ENCODE measurements around the gene MYBPC1. TPM values are rescaled to one million over a fixed set of nuclear protein-coding genes. Genes with fewer than 3 reads are reported as not detected.

Gene MYBPC1
- polyA plus RNA-seq, 3 donors: 0.04 to 0.16 TPM; not detected in 1

DNA sequence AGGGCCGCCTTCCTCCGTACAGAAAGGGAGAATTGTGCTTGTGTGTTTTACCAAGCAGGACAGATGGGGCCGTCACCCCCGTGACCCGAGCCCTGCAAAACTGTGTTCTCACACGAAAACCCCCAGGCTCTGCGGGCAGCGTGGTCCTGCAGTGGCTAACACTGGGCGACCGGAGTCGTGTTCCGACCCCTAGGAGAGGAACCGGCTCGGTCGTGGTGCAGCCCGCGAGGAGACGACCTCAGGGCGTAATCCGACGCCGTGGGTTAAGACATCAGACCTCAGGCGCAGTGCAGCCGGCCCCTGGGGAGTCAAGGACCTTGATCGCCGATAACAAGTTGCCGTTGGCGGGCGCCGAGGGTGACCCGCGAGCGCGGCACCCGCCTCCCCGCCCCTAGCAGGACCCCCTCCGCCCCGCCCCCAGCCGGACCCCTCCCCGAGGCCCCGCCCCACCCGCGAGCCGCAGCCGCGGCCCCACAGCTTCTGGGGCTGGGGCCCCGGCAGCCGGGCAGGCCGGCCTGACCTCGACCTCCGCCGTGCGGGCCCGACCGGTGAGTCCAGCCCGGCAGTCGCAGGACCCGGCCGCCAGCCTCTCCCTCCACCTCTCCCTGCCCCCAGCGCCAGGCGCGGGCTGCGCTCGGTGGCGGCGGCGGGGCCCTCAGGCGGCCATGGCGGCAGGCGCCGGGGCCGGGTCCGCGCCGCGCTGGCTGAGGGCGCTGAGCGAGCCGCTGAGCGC, 102.6 kb downstream of the MYBPC1 start, which contains the start of gene CHPT1:
Gene CHPT1 (plus strand): TSS at position 444 of the 733 bp plus-strand sequence. CDS start 222 bp downstream, at position 666.
- H3K9ac ChIP-seq (ENCODE audit: insufficient read depth, low read length, poor library complexity, severe bottlenecking): peak within 1 kb of the TSS; percentile 87
- H3K27ac ChIP-seq (ENCODE audit: low read depth in 1 of 2, low read length in 2 of 2): peak within 1 kb of the TSS; percentile 57 to 87
- DNase-seq: peak; percentile 48 to 49 (median 48)
- peaks cover 59% of the 10 kb centered on the region for H3K79me2 ChIP-seq (ENCODE audit: insufficient read depth, low read length)
- Mint-ChIP-seq H3K9me3 (no peaks in the 10 kb centered on the region), H3K4me3 (peak within 1 kb of the TSS; percentile 96), H3K27me3 (ENCODE audit: low read depth in 3 of 3) (peaks cover 0 to 3% (median 2%) of the 10 kb centered on the region in 3 donors), H3K4me1 (peaks cover 61% of the 10 kb centered on the region), H3K27ac (peak within 1 kb of the TSS; percentile 83 to 93 (median 90)), H3K36me3 (no peaks in the 10 kb centered on the region)
- H3K4me3 ChIP-seq (replicated peaks in 1 of 3; ENCODE audit: low read depth in 2 of 3, low read length in 3 of 3): peak within 1 kb of the TSS; percentile 89 to 94 (median 92)
- peak within 1 kb of the TSS; percentile 85 for H3K4me2 ChIP-seq (replicated peaks; ENCODE audit: extremely low read depth, low read length, poor library complexity, severe bottlenecking)
- under 1% methylated on average over 70 of the region's 80 CpGs for WGBS (ENCODE audit: insufficient coverage)
- no peaks in the 10 kb centered on the region for H3K27me3 ChIP-seq (ENCODE audit: control insufficient read depth in 2 of 2, insufficient read depth in 2 of 2, low read length in 2 of 2)
- no peaks in the 10 kb centered on the region for H3K36me3 ChIP-seq (replicated peaks in 1 of 2; ENCODE audit: control insufficient read depth in 1 of 2, insufficient read depth in 2 of 2, low read length in 2 of 2)
- no peaks in the 10 kb centered on the region for H3K9me3 ChIP-seq (replicated peaks in 1 of 2; ENCODE audit: control insufficient read depth in 1 of 2, insufficient read depth in 1 of 2, low read length in 2 of 2)
- peak within 1 kb of the TSS; percentile 95 for H2AFZ ChIP-seq (ENCODE audit: insufficient read depth, low read depth, low read length, poor library complexity, severe bottlenecking)
- peaks cover 32 to 60% of the 10 kb centered on the region in 2 donors for H3K4me1 ChIP-seq (ENCODE audit: control insufficient read depth in 1 of 2, insufficient read depth in 2 of 2, low read length in 2 of 2)
- peaks cover 33% of the 10 kb centered on the region for H4K20me1 ChIP-seq (ENCODE audit: insufficient read depth, low read length)
- TF ChIP-seq, protein P1, sequence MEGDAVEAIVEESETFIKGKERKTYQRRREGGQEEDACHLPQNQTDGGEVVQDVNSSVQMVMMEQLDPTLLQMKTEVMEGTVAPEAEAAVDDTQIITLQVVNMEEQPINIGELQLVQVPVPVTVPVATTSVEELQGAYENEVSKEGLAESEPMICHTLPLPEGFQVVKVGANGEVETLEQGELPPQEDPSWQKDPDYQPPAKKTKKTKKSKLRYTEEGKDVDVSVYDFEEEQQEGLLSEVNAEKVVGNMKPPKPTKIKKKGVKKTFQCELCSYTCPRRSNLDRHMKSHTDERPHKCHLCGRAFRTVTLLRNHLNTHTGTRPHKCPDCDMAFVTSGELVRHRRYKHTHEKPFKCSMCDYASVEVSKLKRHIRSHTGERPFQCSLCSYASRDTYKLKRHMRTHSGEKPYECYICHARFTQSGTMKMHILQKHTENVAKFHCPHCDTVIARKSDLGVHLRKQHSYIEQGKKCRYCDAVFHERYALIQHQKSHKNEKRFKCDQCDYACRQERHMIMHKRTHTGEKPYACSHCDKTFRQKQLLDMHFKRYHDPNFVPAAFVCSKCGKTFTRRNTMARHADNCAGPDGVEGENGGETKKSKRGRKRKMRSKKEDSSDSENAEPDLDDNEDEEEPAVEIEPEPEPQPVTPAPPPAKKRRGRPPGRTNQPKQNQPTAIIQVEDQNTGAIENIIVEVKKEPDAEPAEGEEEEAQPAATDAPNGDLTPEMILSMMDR (IDR thresholded peaks at IDR 0.05): no peak
- intact Hi-C loops (cut with micrococcal nuclease): no loop called here

DNA sequence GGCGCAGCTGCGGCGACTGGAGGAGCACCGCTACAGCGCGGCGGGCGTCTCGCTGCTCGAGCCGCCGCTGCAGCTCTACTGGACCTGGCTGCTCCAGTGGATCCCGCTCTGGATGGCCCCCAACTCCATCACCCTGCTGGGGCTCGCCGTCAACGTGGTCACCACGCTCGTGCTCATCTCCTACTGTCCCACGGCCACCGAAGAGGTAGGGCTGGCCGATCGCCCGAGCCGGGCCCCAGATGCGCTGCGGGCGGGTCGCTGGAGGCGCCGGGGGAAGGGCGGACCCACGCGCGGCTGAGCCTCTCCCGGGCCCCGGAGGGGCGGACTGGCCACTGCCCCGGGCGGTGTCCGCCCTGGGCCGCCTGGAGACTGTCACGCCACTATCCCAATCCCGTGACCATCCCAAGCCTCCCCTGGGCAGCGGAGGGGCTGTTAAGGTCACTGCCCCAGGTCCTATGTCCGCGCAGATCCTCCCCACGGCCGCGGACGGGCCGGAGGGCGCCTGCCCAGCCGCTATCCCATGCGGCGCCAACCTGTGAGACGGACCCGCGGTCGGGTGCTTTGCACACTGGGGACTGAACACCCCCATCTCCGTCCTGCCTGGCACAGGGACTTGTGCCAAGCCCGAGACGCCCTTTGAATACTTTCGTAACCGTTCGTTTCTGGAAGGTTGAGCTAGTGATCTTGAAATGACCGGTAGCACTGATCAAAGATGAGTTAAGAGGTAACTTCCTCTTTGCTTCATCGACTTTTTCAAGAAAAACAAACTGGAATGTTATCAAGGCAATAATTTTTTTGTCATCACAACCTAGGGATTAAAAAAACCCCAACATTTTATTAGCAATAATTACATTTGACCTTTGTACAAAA, 103.4 kb downstream of the MYBPC1 start:
- no peaks in the 10 kb centered on the region for H3K9me3 Mint-ChIP-seq
- peak overlapping the region; percentile 89 to 94 (median 92) for H3K4me3 ChIP-seq (replicated peaks in 1 of 3; ENCODE audit: low read depth in 2 of 3, low read length in 3 of 3)
- WGBS (ENCODE audit: insufficient coverage): under 1% methylated on average over 60 of the region's 67 CpGs
- H3K27me3 Mint-ChIP-seq (ENCODE audit: low read depth in 3 of 3): peaks cover 0 to 3% (median 0%) of the 10 kb centered on the region in 3 donors
- H3K9me3 ChIP-seq (replicated peaks in 1 of 2; ENCODE audit: control insufficient read depth in 1 of 2, insufficient read depth in 1 of 2, low read length in 2 of 2): no peaks in the 10 kb centered on the region
- no peaks in the 10 kb centered on the region for H3K27me3 ChIP-seq (ENCODE audit: control insufficient read depth in 2 of 2, insufficient read depth in 2 of 2, low read length in 2 of 2)
- H3K4me3 Mint-ChIP-seq: peak overlapping the region; percentile 96
- peak overlapping the region; percentile 57 to 87 for H3K27ac ChIP-seq (ENCODE audit: low read depth in 1 of 2, low read length in 2 of 2)
- H3K4me1 ChIP-seq (ENCODE audit: control insufficient read depth in 1 of 2, insufficient read depth in 2 of 2, low read length in 2 of 2): peaks cover 32 to 60% of the 10 kb centered on the region in 2 donors
- H3K4me1 Mint-ChIP-seq: peaks cover 69% of the 10 kb centered on the region
- H2AFZ ChIP-seq (ENCODE audit: insufficient read depth, low read depth, low read length, poor library complexity, severe bottlenecking): peak overlapping the region; percentile 95
- H3K27ac Mint-ChIP-seq: peak overlapping the region; percentile 76 to 93 (median 89)
- H4K20me1 ChIP-seq (ENCODE audit: insufficient read depth, low read length): peaks cover 41% of the 10 kb centered on the region
- H3K79me2 ChIP-seq (ENCODE audit: insufficient read depth, low read length): peaks cover 67% of the 10 kb centered on the region
- peaks cover 2 to 6% of the 10 kb centered on the region in 2 donors for H3K36me3 ChIP-seq (replicated peaks in 1 of 2; ENCODE audit: control insufficient read depth in 1 of 2, insufficient read depth in 2 of 2, low read length in 2 of 2)
- TF ChIP-seq, protein P1 (IDR thresholded peaks at IDR 0.05): no peak
- H3K4me2 ChIP-seq (replicated peaks; ENCODE audit: extremely low read depth, low read length, poor library complexity, severe bottlenecking): peak overlapping the region; percentile 85
- H3K36me3 Mint-ChIP-seq: peaks cover 4 to 6% of the 10 kb centered on the region in 2 donors
- H3K9ac ChIP-seq (ENCODE audit: insufficient read depth, low read length, poor library complexity, severe bottlenecking): peak overlapping the region; percentile 87
- peak; percentile 15 to 34 (median 31) for DNase-seq
- intact Hi-C loops (cut with micrococcal nuclease): no loop called here
